ENCODE data around the gene PIWIL4. TPM values are rescaled to one million over a fixed set of nuclear protein-coding genes. Genes with fewer than 3 reads are reported as not detected.

The PIWIL4 gene
- total and polyA plus RNA-seq, 9 of the 15 experiments (the other 6 are each of a cell fraction or from before 2014, with no cell fraction given): 6.3 to 17.0 (median 10.8) TPM

DNA sequence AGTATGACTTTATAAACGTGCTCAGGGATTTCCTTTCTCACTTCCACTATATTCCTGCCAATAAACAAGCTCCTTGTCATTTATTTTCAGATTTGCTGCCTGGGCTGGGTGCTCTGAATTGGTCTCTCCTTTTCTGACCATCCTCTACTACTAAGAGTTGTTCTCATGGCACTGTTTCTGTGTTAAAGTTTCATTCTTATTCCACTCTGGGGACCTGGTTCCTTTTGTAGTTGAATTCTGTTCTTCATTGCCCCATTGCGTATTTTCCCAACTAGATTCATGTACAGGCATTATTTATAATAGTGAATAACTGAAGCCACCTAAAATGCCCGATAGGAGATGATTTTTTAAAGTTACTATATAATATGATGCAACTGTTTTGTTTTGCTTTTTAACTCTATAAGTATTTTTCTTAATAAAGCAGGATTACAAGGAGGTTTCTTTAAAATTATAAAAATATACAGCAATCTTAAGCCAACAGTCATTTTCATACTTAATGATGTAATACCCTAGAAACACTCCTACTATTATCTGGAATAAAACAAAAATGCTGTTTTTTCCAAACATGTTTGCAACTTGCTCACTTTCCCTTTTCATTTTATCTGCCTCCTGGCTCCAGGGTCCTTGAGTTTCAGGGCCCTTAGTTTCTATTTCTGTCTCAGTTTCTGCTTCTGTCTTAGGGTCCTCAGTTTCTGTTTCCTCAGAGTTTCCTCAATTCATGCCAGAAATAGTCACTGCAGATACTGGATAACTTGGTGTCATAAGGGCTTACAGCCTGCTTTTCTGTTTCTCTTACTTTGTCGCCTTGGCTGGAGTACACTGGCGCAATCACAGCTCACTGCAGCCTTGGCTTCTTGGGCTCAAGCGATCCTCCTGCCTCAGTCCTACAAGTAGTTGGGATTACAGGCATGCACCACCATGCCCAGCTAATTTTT lies 33.2 kb upstream of the PIWIL4 start:
- intact Hi-C loops (cut with micrococcal nuclease) (no loop called here), in situ Hi-C loops (cut with MboI) (no loop called here)
- Histone ChIP-seq H3K4me1 (replicated peaks in 1 of 2; ENCODE audit: control insufficient read depth in 2 of 2, insufficient read depth in 2 of 2, low read length in 2 of 2) (no peaks in the 10 kb centered on the region; a peak in 1 of 5 replicates), H3K9me1 (ENCODE audit: control insufficient read depth, insufficient read depth, low read length) (no peaks in the 10 kb centered on the region), H3K27me3 (ENCODE audit: control insufficient read depth in 2 of 2, insufficient read depth in 2 of 2, low read length in 2 of 2) (peaks cover 0 to 4% of the 10 kb centered on the region in 2 experiments; a peak in 2 of 5 replicates), H3K27ac (ENCODE audit: extremely low read depth, low read depth, low read length) (no peak overlapping the region), H4K20me1 (replicated peaks; ENCODE audit: control insufficient read depth, insufficient read depth, low read length) (no peaks in the 10 kb centered on the region), H2AFZ (ENCODE audit: low read depth, low read length) (no peak overlapping the region), H3K79me2 (ENCODE audit: control insufficient read depth, insufficient read depth, low read length) (no peaks in the 10 kb centered on the region), H3K36me3 (ENCODE audit: control insufficient read depth, insufficient read depth, low read length) (no peaks in the 10 kb centered on the region), H3K4me3 (no peak overlapping the region), H3K9ac (ENCODE audit: insufficient read depth in 1 of 2, low read depth in 2 of 2, low read length in 2 of 2) (no peak overlapping the region), H3K4me2 (ENCODE audit: insufficient read depth, low read length) (no peak overlapping the region), H3K9me3 (replicated peaks; ENCODE audit: control insufficient read depth, insufficient read depth, low read depth, low read length) (no peaks in the 10 kb centered on the region)
- peak; percentile 42; the same call in 2 of the 3 replicates for ATAC-seq
- DNase-seq (ENCODE audit: extremely low read depth in 1 of 4, low spot score in 3 of 4): no peak
- ChIA-PET CTCF (ENCODE audit: low intra/inter-chr PET ratio) (no interaction called here), POLR2A (interaction anchor here (1.3 kb wide), 1 partner anchor 14 kb away, joined by 3 read pairs; no protein-coding TSS in a partner anchor)
- FAIRE-seq: no peak
- BruUV-seq (replicated peaks): no TSS peak
- WGBS (ENCODE audit: insufficient coverage, low coverage, missing lambda C conversion rate): 21% methylated on average over 6 of the region's 6 CpGs
- no peak for TF ChIP-seq CEBPG (CRISPR knock-in tag; IDR thresholded peaks at IDR 0.05)
- TF ChIP-seq CEBPG (tag; conservative IDR thresholded peaks at IDR 0.05 in 1 of 2, IDR thresholded peaks at IDR 0.05 in 1 of 2): peak; percentile 67 to 86
- TF ChIP-seq YY1 (IDR thresholded peaks at IDR 0.05; ENCODE audit: borderline replicate concordance in 1 of 3, control insufficient read depth in 1 of 3, extremely low read depth in 1 of 3, insufficient read depth in 3 of 3, insufficient read length in 1 of 3, insufficient replicate concordance in 2 of 3, low read depth in 1 of 3, low read length in 2 of 3): no peak
- no peak for TF ChIP-seq ZNF561 (CRISPR knock-in tag; conservative IDR thresholded peaks at IDR 0.05)
- TF ChIP-seq, protein P1, sequence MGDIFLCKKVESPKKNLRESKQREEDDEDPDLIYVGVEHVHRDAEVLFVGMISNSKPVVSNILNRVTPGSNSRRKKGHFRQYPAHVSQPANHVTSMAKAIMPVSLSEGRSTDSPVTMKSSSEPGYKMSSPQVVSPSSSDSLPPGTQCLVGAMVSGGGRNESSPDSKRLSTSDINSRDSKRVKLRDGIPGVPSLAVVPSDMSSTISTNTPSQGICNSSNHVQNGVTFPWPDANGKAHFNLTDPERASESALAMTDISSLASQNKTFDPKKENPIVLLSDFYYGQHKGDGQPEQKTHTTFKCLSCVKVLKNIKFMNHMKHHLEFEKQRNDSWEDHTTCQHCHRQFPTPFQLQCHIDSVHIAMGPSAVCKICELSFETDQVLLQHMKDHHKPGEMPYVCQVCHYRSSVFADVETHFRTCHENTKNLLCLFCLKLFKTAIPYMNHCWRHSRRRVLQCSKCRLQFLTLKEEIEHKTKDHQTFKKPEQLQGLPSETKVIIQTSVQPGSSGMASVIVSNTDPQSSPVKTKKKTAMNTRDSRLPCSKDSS (IDR thresholded peaks at IDR 0.05; ENCODE audit: low read depth, partially characterized antibody): no peak
- TF ChIP-seq POLR2G (IDR thresholded peaks at IDR 0.05; ENCODE audit: low read depth, low read length): no peak
- TF ChIP-seq, protein P2, sequence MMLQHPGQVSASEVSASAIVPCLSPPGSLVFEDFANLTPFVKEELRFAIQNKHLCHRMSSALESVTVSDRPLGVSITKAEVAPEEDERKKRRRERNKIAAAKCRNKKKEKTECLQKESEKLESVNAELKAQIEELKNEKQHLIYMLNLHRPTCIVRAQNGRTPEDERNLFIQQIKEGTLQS (IDR thresholded peaks at IDR 0.05): peak; percentile 60
- TF ChIP-seq, protein P2 (CRISPR knock-in tag; conservative IDR thresholded peaks at IDR 0.05): no peak
- TF ChIP-seq ZNF717 (CRISPR knock-in tag; IDR thresholded peaks at IDR 0.05): no peak
- no peak for TF ChIP-seq CTBP1 (IDR thresholded peaks at IDR 0.05; ENCODE audit: borderline replicate concordance)
- TF ChIP-seq GATAD2B (IDR thresholded peaks at IDR 0.05; ENCODE audit: borderline replicate concordance): no peak
- TF ChIP-seq TRIM24 (IDR thresholded peaks at IDR 0.05): peak; percentile 26 to 33; a peak in 2 of 4 replicates
- no peak for TF ChIP-seq L3MBTL2 (IDR thresholded peaks at IDR 0.05)
- TF ChIP-seq, protein P3, sequence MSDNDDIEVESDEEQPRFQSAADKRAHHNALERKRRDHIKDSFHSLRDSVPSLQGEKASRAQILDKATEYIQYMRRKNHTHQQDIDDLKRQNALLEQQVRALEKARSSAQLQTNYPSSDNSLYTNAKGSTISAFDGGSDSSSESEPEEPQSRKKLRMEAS (CRISPR knock-in tag; IDR thresholded peaks at IDR 0.05): no peak
- TF ChIP-seq TBL1XR1 (IDR thresholded peaks at IDR 0.05; ENCODE audit: low read length in 2 of 2): no peak
- TF ChIP-seq, protein P4, sequence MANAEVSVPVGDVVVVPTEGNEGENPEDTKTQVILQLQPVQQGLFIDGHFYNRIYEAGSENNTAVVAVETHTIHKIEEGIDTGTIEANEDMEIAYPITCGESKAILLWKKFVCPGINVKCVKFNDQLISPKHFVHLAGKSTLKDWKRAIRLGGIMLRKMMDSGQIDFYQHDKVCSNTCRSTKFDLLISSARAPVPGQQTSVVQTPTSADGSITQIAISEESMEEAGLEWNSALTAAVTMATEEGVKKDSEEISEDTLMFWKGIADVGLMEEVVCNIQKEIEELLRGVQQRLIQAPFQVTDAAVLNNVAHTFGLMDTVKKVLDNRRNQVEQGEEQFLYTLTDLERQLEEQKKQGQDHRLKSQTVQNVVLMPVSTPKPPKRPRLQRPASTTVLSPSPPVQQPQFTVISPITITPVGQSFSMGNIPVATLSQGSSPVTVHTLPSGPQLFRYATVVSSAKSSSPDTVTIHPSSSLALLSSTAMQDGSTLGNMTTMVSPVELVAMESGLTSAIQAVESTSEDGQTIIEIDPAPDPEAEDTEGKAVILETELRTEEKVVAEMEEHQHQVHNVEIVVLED (CRISPR knock-in tag; IDR thresholded peaks at IDR 0.05): no peak
- no peak for TF ChIP-seq MAFK (IDR thresholded peaks at IDR 0.05; ENCODE audit: low read length)
